ES-I3 (cell line): ENCODE results near the gene ANKS1B.
"Not testable (repeated sequence)": the region's sequence is repeated elsewhere in the genome, so short reads cannot be mapped to it uniquely, and the experiment has no call there.

Source experiments
- H3K36me3 ChIP-seq: 2 replicates; pipeline ENCODE4 v1.6.1; 2013; ENCODE audit warnings: mild to moderate bottlenecking, low read length, control low read depth, moderate library complexity; ENCODE audit not compliant: insufficient read depth
- H3K4me1 ChIP-seq: 2 replicates; pipeline ENCODE4 v1.6.1; 2013; ENCODE audit warnings: mild to moderate bottlenecking, control low read depth, low read length; ENCODE audit not compliant: insufficient read depth
- H3K9ac ChIP-seq: 2 replicates; pipeline ENCODE4 v1.6.1; 2013; ENCODE audit warnings: low read depth, mild to moderate bottlenecking, low read length, moderate library complexity
- H3K9me3 ChIP-seq: 2 replicates; pipeline ENCODE4 v1.6.1; 2013; ENCODE audit warnings: mild to moderate bottlenecking, low read length, moderate library complexity; ENCODE audit not compliant: control insufficient read depth, insufficient read depth

ANKS1B gene

GRCh38 chr12:98786653-98787052 is 1198.1 kb downstream of the ANKS1B start:
- Histone ChIP-seq H3K9ac (no peak overlapping the region), H3K4me1 (no peaks in the 10 kb centered on the region; the same call in 1 of the 2 replicates), H3K9me3 (no peaks in the 10 kb centered on the region), H3K36me3 (no peaks in the 10 kb centered on the region)

- Histone ChIP-seq H3K4me1 (no peaks in the 10 kb centered on the region; the same call in 1 of the 2 replicates), H3K9me3 (no peaks in the 10 kb centered on the region), H3K9ac (no peak overlapping the region), H3K36me3 (no peaks in the 10 kb centered on the region)
Observed at GRCh38 chr12:98783420-98783819, 1201.3 kb downstream of the ANKS1B start.

GRCh38 chr12:98780261-98780660 is 1204.5 kb downstream of the ANKS1B start:
- Histone ChIP-seq H3K36me3 (no peaks in the 10 kb centered on the region), H3K9ac (no peak overlapping the region), H3K4me1 (no peaks in the 10 kb centered on the region; the same call in 1 of the 2 replicates), H3K9me3 (no peaks in the 10 kb centered on the region)

GRCh38 chr12:98772818-98773217 is 1211.9 kb downstream of the ANKS1B start:
- Histone ChIP-seq H3K9ac (no peak overlapping the region), H3K9me3 (no peaks in the 10 kb centered on the region; the same call in 1 of the 2 replicates), H3K4me1 (no peaks in the 10 kb centered on the region), H3K36me3 (no peaks in the 10 kb centered on the region)

GRCh38 chr12:98771811-98772752 is 1212.7 kb downstream of the ANKS1B start:
- Histone ChIP-seq H3K36me3 (no peaks in the 10 kb centered on the region), H3K9ac (no peak overlapping the region), H3K9me3 (no peaks in the 10 kb centered on the region; the same call in 1 of the 2 replicates), H3K4me1 (no peaks in the 10 kb centered on the region)

- no peak overlapping the region for H3K9ac ChIP-seq
- H3K9me3 ChIP-seq = no peaks in the 10 kb centered on the region; the same call in 1 of the 2 replicates
- H3K36me3 ChIP-seq = no peaks in the 10 kb centered on the region
- H3K4me1 ChIP-seq = no peaks in the 10 kb centered on the region
Observed at GRCh38 chr12:98770230-98770629, 1214.5 kb downstream of the ANKS1B start.

GRCh38 chr12:98769068-98769467 is 1215.7 kb downstream of the ANKS1B start:
- Histone ChIP-seq H3K36me3 (no peaks in the 10 kb centered on the region), H3K9me3 (no peaks in the 10 kb centered on the region; the same call in 1 of the 2 replicates), H3K4me1 (no peaks in the 10 kb centered on the region), H3K9ac (no peak overlapping the region)

- no peaks in the 10 kb centered on the region for H3K4me1 ChIP-seq
- no peaks in the 10 kb centered on the region for H3K36me3 ChIP-seq
- H3K9me3 ChIP-seq = no peaks in the 10 kb centered on the region; the same call in 1 of the 2 replicates
- no peak overlapping the region for H3K9ac ChIP-seq
Observed at GRCh38 chr12:98767248-98767647, 1217.5 kb downstream of the ANKS1B start.

- Histone ChIP-seq H3K4me1 (no peaks in the 10 kb centered on the region), H3K9me3 (no peaks in the 10 kb centered on the region), H3K9ac (no peak overlapping the region), H3K36me3 (no peaks in the 10 kb centered on the region)
Observed at GRCh38 chr12:98763656-98764055, 1221.1 kb downstream of the ANKS1B start.

GRCh38 chr12:98758331-98758730 is 1226.4 kb downstream of the ANKS1B start:
- H3K4me1 ChIP-seq = no peaks in the 10 kb centered on the region
- H3K36me3 ChIP-seq = no peaks in the 10 kb centered on the region
- no peak overlapping the region for H3K9ac ChIP-seq
- H3K9me3 ChIP-seq = no peaks in the 10 kb centered on the region

- H3K9ac ChIP-seq = no peak overlapping the region
- H3K4me1 ChIP-seq = no peaks in the 10 kb centered on the region
- H3K36me3 ChIP-seq = no peaks in the 10 kb centered on the region
- H3K9me3 ChIP-seq = no peaks in the 10 kb centered on the region
Observed at GRCh38 chr12:98757455-98757854, 1227.3 kb downstream of the ANKS1B start.

GRCh38 chr12:98755855-98756254 is 1228.9 kb downstream of the ANKS1B start:
- not testable (repeated sequence) for H3K36me3 ChIP-seq, H3K4me1 ChIP-seq, H3K9me3 ChIP-seq, H3K9ac ChIP-seq

- Histone ChIP-seq H3K4me1 (no peaks in the 10 kb centered on the region), H3K36me3 (no peaks in the 10 kb centered on the region), H3K9ac (no peak overlapping the region), H3K9me3 (no peaks in the 10 kb centered on the region)
Observed at GRCh38 chr12:98754095-98754494, 1230.6 kb downstream of the ANKS1B start.

- no peaks in the 10 kb centered on the region for H3K4me1 ChIP-seq
- H3K36me3 ChIP-seq = no peaks in the 10 kb centered on the region
- no peak overlapping the region for H3K9ac ChIP-seq
- H3K9me3 ChIP-seq = no peaks in the 10 kb centered on the region
Observed at GRCh38 chr12:98752726-98753125, 1232.0 kb downstream of the ANKS1B start.

- Histone ChIP-seq H3K9me3 (no peaks in the 10 kb centered on the region), H3K9ac (no peak overlapping the region), H3K36me3 (no peaks in the 10 kb centered on the region), H3K4me1 (no peaks in the 10 kb centered on the region)
Observed at GRCh38 chr12:98751580-98752115, 1233.1 kb downstream of the ANKS1B start.
